ENCODE measurements around the gene UBE2L5.
A peak's percentile ranks its signal among the peaks of the same experiment; 100 is the strongest.
"Not testable (repeated sequence)": the region's sequence is repeated elsewhere in the genome, so short reads cannot be mapped to it uniquely, and the experiment has no call there.

UBE2L5 gene

GRCh38 chr13:30440910-30441703 is 18.8 kb downstream of the UBE2L5 start:
- no peak for DNase-seq

DNA sequence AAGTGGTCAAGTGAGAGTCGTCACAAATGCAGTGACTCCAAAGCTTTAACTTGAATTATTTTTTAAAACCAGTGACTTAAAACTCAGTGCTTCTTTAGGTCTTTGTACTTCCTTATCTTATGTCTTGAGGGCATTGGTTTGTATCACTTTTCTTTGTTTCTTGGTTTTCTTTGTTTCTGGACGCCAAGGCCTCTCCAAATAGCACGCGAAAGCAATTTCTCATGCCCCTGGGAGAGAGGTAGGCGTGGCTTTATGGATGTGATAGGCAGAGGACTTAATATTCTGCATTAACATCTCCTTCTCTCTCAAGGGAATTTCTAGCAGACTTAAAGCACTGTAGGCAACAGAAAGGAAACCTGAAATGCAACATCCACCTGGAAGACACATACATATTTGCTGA is 20.6 kb downstream of the UBE2L5 start:
- no peak for DNase-seq

- not testable (repeated sequence) for DNase-seq
These were observed 21.2 kb downstream of the UBE2L5 start for GRCh38 chr13:30443491-30443890.

- DNase-seq: no peak
These were observed 21.7 kb downstream of the UBE2L5 start for GRCh38 chr13:30443957-30444404.

DNA sequence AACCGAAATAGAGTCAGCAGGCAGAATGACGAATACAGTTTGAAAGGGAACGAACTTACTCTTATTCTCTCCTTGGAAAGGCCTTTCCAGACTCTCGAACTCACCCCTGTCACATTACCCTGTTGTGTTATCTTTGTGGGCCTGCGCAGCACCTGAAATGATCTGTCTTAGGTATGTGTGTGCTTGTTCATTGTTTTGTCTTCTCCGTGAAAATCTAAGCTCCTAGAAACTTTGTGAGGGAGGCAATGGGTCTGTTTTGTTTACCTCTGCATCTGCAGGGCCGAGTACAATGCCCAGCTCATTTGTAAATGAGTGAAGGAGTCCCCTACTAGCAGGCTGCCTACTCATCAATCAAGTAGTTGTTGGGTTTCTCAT is 23.8 kb downstream of the UBE2L5 start:
- no peak for DNase-seq

DNA sequence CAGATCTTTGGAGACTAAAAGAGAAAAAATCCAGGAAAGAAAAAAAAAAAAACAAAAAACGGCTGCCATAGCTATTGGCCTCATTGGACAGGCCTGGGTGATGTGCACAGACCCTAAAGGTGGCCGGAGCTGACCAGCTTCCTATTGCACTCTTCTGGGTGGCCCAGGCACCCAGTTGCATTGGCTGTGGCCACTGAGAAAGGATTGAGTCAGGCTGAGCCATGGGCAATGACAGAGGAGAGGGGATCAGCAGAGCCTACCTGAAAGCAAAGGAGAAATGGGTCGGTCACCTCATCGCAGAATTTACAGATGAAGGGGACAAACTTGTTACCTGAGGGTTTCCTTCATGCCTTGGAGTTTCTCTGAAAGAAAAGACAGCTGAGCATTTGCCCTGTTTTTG is 26.1 kb downstream of the UBE2L5 start:
- DNase-seq: no peak

DNA sequence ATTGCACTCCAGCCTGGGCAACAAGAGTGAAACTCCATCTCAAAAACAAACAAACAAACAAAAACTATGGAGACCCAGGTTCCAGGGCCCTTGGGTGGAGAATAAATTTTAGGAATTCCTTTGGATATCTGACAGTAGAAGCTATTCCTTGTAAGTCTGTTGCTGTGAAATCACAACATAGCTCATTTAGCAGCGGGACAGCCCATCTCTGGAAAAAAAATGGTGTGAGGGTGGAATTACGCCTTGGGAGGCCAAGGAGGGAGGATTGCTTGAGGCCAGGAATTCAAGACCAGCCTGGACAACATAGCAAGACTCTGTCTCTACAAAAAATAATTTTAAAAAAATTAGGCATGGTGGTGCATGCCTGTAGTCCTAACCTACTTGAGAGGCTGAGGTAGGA is 27.8 kb downstream of the UBE2L5 start:
- DNase-seq: no peak

DNA sequence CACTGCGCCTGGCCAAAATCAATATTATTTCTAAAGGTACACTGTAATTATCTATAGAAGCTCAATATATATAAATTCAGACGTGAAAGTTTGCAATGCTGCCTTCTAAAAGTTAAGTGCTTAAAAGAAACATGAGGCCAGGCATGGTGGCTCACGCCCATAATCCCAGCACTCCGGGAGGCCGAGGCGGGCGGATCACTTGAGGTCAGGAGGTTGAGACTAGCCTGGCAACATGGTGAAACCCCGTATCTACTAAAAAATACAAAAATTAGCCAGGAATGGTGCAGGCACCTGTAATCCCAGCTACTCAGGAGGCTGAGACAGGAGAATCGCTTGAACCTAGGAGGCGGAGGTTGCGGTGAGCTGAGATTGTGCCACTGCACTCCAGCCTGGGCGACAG is 29.2 kb downstream of the UBE2L5 start:
- DNase-seq: not testable (repeated sequence)

DNA sequence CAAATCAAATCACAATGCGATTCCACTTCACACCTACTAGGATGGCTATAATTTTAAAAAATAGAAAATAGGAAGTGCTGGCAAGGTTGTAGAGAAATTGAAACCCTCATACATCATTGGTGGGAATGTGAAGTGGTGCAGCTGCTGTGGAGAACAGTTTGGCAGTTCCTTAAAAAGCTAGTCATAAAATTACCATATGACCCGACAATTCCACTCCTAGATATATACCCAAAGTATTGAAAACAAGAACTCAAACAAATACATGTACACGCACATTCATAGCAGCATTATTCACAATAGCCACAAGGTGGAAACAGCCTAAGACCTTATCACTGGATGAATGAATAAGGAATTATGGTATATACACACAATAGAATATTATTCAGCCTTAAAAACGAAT is 31.4 kb downstream of the UBE2L5 start:
- DNase-seq: no peak

- no peak for DNase-seq
These were observed 32.7 kb downstream of the UBE2L5 start for GRCh38 chr13:30454991-30455390.

- DNase-seq: no peak
These were observed 34.0 kb downstream of the UBE2L5 start for GRCh38 chr13:30456290-30456689.

DNA sequence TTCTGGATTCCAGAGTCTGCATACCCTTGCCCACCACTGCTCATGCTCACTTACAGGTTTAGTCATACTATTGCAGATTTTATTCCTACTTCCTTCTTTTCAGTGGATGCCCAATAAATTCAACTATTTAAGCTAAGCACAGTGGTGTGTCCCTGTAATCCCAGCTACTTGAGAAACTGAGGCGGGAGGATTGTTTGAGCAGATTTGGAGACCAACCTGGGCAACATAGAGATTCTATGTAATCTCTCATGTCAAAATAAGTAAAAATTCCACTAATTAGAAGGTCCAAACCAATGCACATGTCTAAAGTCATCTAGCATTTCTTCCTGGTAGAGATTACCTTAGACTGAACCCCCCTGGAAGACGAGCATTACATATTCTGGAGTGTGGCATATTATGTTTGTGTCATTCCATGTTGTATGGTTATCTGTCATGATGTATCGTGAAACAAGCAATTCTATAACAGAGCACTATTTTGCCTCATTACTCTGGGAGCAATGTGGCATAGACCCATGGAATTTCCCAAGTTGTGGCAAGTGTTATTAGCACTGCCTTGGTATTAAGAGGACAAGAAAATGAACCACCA is 35.1 kb downstream of the UBE2L5 start:
- DNase-seq: no peak

- not testable (repeated sequence) for DNase-seq
These were observed 39.2 kb downstream of the UBE2L5 start for GRCh38 chr13:30461279-30462066.

DNA sequence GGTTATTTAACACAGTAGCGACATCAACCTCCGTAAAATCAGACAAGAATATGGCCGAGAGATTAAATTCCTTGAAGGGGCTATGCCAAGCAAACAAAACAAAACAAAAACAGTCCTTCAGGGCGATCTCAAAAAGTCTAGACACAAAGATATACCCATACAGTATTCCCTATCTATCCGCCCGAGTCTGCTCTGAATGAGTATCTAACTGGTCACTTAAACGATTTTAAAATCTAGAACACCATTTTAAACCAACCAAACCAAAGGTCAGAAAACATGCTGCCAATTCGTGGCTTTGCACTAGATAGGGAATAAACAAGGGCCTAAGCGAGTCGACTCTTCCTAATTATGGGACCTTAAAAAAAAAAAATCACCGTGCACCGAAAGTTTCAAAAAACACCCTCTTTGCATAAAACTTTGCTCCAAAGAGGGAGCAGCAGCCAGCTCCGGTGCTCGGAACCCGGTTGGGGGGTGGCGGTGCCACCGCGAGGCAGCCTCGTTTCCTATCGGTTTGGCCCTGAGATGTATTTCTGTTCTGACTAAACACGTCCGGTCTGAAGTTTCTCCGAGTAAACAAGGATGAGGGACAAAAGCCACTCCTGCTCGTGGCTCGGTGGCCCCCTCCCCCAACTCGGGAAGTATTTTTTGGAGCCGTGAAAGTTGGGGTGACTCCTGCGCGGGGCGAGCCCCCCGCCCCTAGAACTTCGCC is 41.6 kb downstream of the UBE2L5 start:
- DNase-seq: peak; percentile 61 to 66

DNA sequence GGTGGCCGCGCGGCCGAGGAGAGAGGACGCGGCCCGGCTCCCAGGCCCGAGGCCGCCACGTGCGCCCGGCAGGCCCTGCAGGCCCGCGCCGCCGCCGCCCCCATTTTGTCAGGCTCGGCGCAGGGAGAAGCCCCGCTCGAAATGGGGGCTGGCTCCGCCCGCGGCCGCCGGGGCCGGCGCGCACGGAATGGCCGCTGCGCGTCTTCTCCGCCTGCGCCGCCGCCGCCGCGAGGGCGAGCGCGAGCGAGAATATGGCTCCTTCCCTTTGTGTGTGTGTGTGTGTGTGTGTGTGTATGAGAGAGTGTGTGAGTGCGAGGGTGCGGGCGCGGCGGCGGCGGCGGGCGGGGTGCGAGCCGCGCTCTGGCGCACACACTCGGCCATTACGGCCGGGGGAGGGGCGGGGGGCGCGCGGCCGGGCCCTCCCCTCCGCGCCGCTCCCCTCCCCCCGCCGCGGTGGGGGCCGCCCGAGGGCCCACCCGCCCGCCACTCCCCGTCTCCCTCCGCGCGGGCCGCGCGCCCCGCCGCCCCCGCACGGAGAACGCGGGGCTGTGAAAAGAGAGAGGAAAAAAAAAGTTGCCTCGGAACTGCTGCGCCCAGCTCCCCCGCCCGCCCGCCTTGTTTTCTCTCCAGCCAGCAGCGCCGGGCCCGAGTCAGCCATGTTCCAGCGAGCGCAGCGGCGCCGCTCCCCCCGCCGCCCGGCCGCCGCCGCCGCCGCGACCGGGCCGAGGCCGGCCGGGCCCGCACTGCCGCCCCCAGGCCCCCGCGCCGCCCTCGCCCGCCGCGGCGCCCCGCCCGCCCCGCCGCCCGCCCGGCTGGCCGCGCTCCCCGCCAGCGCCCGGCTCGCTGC is 42.4 kb downstream of the UBE2L5 start:
- peak; percentile 82 for DNase-seq

DNA sequence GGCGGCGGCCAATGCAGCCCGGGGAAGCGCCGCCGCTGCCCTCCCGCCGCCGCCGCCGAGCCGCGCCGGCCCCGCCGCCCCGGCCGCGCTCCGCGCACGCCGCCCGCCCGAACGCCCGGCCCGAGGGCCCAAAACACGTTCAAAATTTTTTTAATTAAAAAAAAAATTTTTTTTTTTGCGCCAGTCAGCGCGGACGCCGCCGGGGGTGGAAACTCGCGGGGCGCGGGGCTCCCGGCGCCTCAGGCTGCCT is 43.0 kb downstream of the UBE2L5 start:
- DNase-seq: no peak

DNA sequence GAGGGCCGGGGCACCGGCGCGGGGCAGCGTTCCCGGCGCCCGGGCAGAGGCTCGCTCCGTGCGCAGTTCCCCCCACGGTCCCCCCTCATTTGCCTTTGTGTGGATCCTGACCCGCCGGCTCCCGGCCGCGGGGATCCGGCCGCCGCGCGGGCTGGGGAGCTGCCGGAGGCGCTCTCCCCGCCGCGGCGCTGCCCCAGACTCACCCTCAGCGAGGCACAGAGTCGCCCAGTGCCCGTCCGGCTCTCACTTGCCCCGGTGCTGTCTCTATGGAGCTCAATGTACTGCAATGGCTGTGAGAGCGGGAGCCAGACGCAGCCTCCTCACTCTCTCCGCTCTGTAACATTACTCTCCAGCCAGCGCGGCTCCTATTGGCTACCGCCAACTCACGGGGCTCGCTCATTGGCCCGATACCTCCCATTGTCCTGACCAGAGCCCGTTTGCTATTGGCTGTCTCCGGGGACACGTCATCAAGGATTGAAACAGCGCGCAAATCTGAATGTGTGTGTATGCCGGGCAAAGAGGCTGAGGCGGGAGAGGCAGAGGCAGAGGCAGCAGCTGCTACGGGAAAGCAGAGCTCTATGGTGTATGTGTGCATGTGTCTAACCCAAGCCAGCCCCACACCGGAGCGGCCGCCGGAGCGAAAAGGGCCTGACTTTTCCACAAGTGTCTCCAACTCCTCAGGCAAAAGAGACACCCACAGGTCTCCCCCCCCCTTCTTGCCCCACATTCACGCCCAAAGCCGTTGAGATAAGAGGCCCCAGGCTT is 43.5 kb downstream of the UBE2L5 start, which contains the start of gene HMGB1:
Gene HMGB1, minus strand, starts transcription at position 344 of the 765 bp plus-strand sequence. CDS start 2,256 bp downstream, outside the sequence.
- peak; percentile 88 to 97 for DNase-seq

GRCh38 chr13:30466358-30466714 is 44.0 kb downstream of the UBE2L5 start:
- DNase-seq: no peak

- DNase-seq: no peak
These were observed 44.6 kb downstream of the UBE2L5 start for GRCh38 chr13:30466841-30467252.

DNA sequence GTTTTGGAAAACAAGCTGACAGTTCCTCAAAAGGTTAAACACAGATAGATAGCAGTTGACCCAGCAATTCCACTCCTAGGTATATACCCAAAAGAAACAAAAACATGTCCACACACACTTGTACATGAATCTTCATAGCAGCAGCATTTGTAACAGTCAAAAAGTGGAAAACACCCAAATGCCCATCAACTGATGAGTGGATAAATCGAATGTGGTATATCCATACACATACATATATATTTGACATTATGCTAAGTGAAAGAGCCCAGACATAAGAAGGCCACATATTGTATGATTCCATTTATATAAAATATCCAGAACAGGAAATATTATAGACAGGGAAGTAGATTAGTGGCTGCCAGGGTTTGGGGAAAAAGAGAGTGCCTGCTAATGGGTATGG is 51.4 kb downstream of the UBE2L5 start:
- DNase-seq: no peak

DNA sequence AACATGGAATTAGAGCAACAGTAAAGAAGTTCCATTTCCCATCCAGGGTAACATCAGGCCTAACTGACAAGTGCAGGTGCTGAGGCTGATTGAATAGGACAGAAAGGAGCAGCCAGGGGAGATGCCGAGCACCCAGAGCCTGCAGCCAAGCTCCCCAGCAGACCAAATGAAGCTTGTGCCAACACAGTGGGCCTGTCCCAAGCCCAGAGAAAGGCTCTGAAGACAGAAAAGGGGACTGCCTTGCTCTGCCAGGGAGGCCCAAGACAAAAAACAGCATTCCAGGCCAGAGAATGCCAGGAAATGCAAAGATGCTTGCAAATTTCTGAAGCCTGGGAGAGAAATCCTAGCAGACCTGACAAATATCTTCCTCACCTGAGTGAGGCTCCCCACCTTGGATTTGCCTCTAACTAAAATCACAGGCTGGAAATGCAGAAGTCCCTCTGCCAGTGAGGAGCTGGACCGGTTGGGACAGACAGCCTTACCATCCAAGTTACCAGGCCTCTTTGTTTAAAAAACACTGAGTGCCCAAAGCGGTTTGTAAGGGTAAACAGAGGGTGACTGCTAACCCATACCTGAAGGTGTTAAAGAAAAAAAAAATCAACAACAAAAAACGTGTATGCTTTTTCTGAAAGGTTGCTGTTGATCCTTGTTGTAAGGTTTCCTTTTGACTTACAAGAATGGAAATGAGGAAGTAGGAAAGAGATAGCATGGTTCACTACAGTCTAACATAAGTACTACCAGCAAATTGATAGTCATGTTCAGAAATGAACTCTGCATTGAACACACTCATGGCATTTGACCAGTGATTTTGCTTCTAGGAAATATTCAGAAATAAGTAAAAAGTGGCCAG is 55.3 kb downstream of the UBE2L5 start:
- DNase-seq: no peak

Measured in stimulated activated CD4-positive, alpha-beta T cell treated with anti-CD3 and anti-CD28 coated beads, Interleukin-4, amount 100 ng/mL, for 4 hours (primary cell).